Thyroid gland (tissue), 4 donors: ENCODE measurements around the gene PDLIM4. TPM values are rescaled to one million over a fixed set of nuclear protein-coding genes. Genes with fewer than 3 reads are reported as not detected.

Experiments used
- DNase-seq, 2 donors: peaks; one replicate each; pipeline ENCODE4 v3.0.0-alpha.2; 2019
- H3K27ac ChIP-seq, 3 donors: fragments of 200-600 bp; sonication (generic); 1 replicate in 2 of 3; 2 replicates in 1 of 3; pipeline ENCODE4 v1.5.1; 2016 to 2019; ENCODE audit warnings: mild to moderate bottlenecking in 1 of 3, moderate library complexity in 1 of 3
- H3K27me3 ChIP-seq: fragments of 200-600 bp; sonication (generic); one replicate; pipeline ENCODE4 v1.5.1; 2019
- H3K36me3 ChIP-seq, 2 donors: fragments of 200-600 bp; sonication (generic); one replicate each; pipeline ENCODE4 v1.5.1; 2016 to 2019
- H3K4me1 ChIP-seq, 2 donors: fragments of 200-600 bp; sonication (generic); one replicate each; pipeline ENCODE4 v1.5.1; 2017 to 2019
- H3K4me3 ChIP-seq, 3 donors: fragments of 200-600 bp; sonication (generic); replicated peaks in 1 of 3; 1 replicate in 2 of 3; 2 replicates in 1 of 3; pipeline ENCODE4 v1.5.1; 2016; ENCODE audit warnings: mild to moderate bottlenecking in 1 of 3
- H3K9me3 ChIP-seq: fragments of 200-600 bp; sonication (generic); one replicate; pipeline ENCODE4 v1.5.1; 2017
- POLR2A ChIP-seq, 2 donors: fragments of 450-650 bp; IDR thresholded peaks; one replicate each; pipeline ENCODE4 v1.6.1; 2017; ENCODE audit warnings: antibody characterized with exemption in 2 of 2, mild to moderate bottlenecking in 2 of 2, moderate library complexity in 1 of 2
- WGBS, 2 donors: methylation state at CpG; one replicate each; pipeline ENCODE4 v1.1.5; 2017; 5-methylcytosine and 5-hydroxymethylcytosine counted together
- intact Hi-C: fragments of 100-400 bp; cut with DNase I; formaldehyde crosslinking; loops from one replicate; pipeline ENCODE4 v1.15.1; 2023
- total RNA-seq, 4 donors: library from RNA; depleted of rRNA; stranded (reverse); fragments of >200 nt; gene quantifications; one replicate each; pipeline ENCODE4 v1.2.3, GENCODE V29; 2016
- TF ChIP-seq, protein P1 (sequence below), 6 experiments: fragments of 200-600 bp in 3 of 6; fragments of 450-650 bp in 3 of 6; sonication (generic) in 3 of 6; IDR thresholded peaks; one replicate each; pipeline ENCODE4 v1.5.1; 2016 to 2019; ENCODE audit warnings: antibody characterized with exemption in 6 of 6, mild to moderate bottlenecking in 2 of 6, inconsistent platforms in 1 of 6, moderate library complexity in 1 of 6

The PDLIM4 gene
- total RNA-seq, 4 donors from 2014 or later = 6.0 to 25.4 (median 13.3) TPM

GRCh38 chr5:132272311-132273210, 15.1 kb downstream of the PDLIM4 start:
- intact Hi-C loops = loop anchor here (5.0 kb wide), 1 partner anchor 230 kb away; no protein-coding TSS in a partner anchor
- no peak for TF ChIP-seq POLR2A (IDR thresholded peaks at IDR 0.05)
- TF ChIP-seq, protein P1, sequence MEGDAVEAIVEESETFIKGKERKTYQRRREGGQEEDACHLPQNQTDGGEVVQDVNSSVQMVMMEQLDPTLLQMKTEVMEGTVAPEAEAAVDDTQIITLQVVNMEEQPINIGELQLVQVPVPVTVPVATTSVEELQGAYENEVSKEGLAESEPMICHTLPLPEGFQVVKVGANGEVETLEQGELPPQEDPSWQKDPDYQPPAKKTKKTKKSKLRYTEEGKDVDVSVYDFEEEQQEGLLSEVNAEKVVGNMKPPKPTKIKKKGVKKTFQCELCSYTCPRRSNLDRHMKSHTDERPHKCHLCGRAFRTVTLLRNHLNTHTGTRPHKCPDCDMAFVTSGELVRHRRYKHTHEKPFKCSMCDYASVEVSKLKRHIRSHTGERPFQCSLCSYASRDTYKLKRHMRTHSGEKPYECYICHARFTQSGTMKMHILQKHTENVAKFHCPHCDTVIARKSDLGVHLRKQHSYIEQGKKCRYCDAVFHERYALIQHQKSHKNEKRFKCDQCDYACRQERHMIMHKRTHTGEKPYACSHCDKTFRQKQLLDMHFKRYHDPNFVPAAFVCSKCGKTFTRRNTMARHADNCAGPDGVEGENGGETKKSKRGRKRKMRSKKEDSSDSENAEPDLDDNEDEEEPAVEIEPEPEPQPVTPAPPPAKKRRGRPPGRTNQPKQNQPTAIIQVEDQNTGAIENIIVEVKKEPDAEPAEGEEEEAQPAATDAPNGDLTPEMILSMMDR (IDR thresholded peaks at IDR 0.05) = peak; percentile 53 to 93 (median 72)
- no peaks in the 10 kb centered on the region for H3K9me3 ChIP-seq
- H3K27ac ChIP-seq = no peak overlapping the region
- H3K27me3 ChIP-seq = no peaks in the 10 kb centered on the region
- H3K4me3 ChIP-seq = no peak overlapping the region
- WGBS, 2 donors = 59% methylated on average over 37 of the region's 37 CpGs
- no peaks in the 10 kb centered on the region for H3K36me3 ChIP-seq
- peaks cover 0 to 19% of the 10 kb centered on the region in 2 donors for H3K4me1 ChIP-seq
- DNase-seq = peak in 1 of 2 donors; percentile 64

GRCh38 chr5:132273631-132274030, 16.1 kb downstream of the PDLIM4 start:
- 77 to 80% methylated on average over 2 of the region's 2 CpGs for WGBS, 2 donors
- Histone ChIP-seq H3K27ac (no peak overlapping the region), H3K36me3 (no peaks in the 10 kb centered on the region), H3K4me1 (peaks cover 0 to 19% of the 10 kb centered on the region in 2 donors), H3K4me3 (no peak overlapping the region), H3K9me3 (no peaks in the 10 kb centered on the region), H3K27me3 (no peaks in the 10 kb centered on the region)
- no peak for TF ChIP-seq POLR2A (IDR thresholded peaks at IDR 0.05)
- TF ChIP-seq, protein P1 (IDR thresholded peaks at IDR 0.05) = no peak
- intact Hi-C loops = loop anchor here (5.0 kb wide), 1 partner anchor 229 kb away; no protein-coding TSS in a partner anchor
- DNase-seq = peak in 1 of 2 donors; percentile 20

- WGBS, 2 donors = 77 to 87% methylated on average over 7 to 14 of the region's 14 CpGs
Measured at GRCh38 chr5:132274050-132274792, 16.7 kb downstream of the PDLIM4 start.

GRCh38 chr5:132275367-132276220, 18.1 kb downstream of the PDLIM4 start:
- intact Hi-C loops = no loop called here
- WGBS, 2 donors = 88 to 93% methylated on average over 5 of the region's 5 CpGs
- Histone ChIP-seq H3K4me1 (peaks cover 0 to 19% of the 10 kb centered on the region in 2 donors), H3K4me3 (no peak overlapping the region), H3K9me3 (no peaks in the 10 kb centered on the region), H3K36me3 (no peaks in the 10 kb centered on the region), H3K27me3 (no peaks in the 10 kb centered on the region), H3K27ac (no peak overlapping the region)
- no peak for TF ChIP-seq POLR2A (IDR thresholded peaks at IDR 0.05)
- TF ChIP-seq, protein P1 (IDR thresholded peaks at IDR 0.05) = no peak
- no peak for DNase-seq

More at GRCh38 chr5:132274050-132274792, 16.7 kb downstream of the PDLIM4 start:
- no peak overlapping the region for H3K4me3 ChIP-seq
- H3K27ac ChIP-seq = no peak overlapping the region
- H3K4me1 ChIP-seq = peaks cover 0 to 19% of the 10 kb centered on the region in 2 donors
- intact Hi-C loops = loop anchor here (5.0 kb wide), 1 partner anchor 228 kb away; no protein-coding TSS in a partner anchor
- TF ChIP-seq, protein P1 (IDR thresholded peaks at IDR 0.05) = no peak
- TF ChIP-seq POLR2A (IDR thresholded peaks at IDR 0.05) = no peak
- H3K36me3 ChIP-seq = no peaks in the 10 kb centered on the region
- no peaks in the 10 kb centered on the region for H3K9me3 ChIP-seq
- H3K27me3 ChIP-seq = no peaks in the 10 kb centered on the region
- DNase-seq = no peak
